Measurements from ENCODE around the gene PALM. TPM values are rescaled to one million over a fixed set of nuclear protein-coding genes. Genes with fewer than 3 reads are reported as not detected.

The PALM gene
- total RNA-seq, 1 donor from 2014 or later = 60.0 TPM

GRCh38 chr19:662962-663681, 45.6 kb upstream of the PALM start, which contains the start of gene RNF126:
Gene RNF126 (minus strand): TSS chr19:663214. CDS start chr19:663121, 93 bp downstream.
- Histone ChIP-seq H3K4me2 (ENCODE audit: low read length) (peak within 1 kb of the TSS; percentile 93), H3K4me3 (ENCODE audit: insufficient read depth, low read depth, low read length) (peak within 1 kb of the TSS; percentile 70), H4K20me1 (ENCODE audit: insufficient read depth, low read length) (peaks cover 40% of the 10 kb centered on the region), H3K27ac (ENCODE audit: low read depth, low read length) (peak within 1 kb of the TSS; percentile 78), H3K27me3 (ENCODE audit: insufficient read depth, low read length) (no peaks in the 10 kb centered on the region), H3K79me2 (ENCODE audit: insufficient read depth, low read length) (peaks cover 52% of the 10 kb centered on the region), H3K9ac (ENCODE audit: low read length) (peak within 1 kb of the TSS; percentile 95), H2AFZ (ENCODE audit: low read depth, low read length) (peak within 1 kb of the TSS; percentile 95), H3K36me3 (ENCODE audit: insufficient read depth, low read length) (no peaks in the 10 kb centered on the region), H3K4me1 (ENCODE audit: insufficient read depth, low read length) (peaks cover 30% of the 10 kb centered on the region), H3K9me3 (ENCODE audit: insufficient read depth, low read depth, low read length) (peaks cover 3% of the 10 kb centered on the region)
- no peak for FAIRE-seq
- Mint-ChIP-seq H3K27me3 (ENCODE audit: low read depth, unreplicated experiment) (no peaks in the 10 kb centered on the region), H3K4me3 (ENCODE audit: unreplicated experiment) (peak within 1 kb of the TSS; percentile 90), H3K4me1 (ENCODE audit: low read depth, unreplicated experiment) (peaks cover 5% of the 10 kb centered on the region), H3K9me3 (ENCODE audit: unreplicated experiment) (peaks cover 2% of the 10 kb centered on the region), H3K27ac (ENCODE audit: unreplicated experiment) (peak within 1 kb of the TSS; percentile 81), H3K36me3 (ENCODE audit: low read depth, unreplicated experiment) (peaks cover 4% of the 10 kb centered on the region)
- TF ChIP-seq EZH2 (IDR thresholded peaks at IDR 0.05; ENCODE audit: insufficient read depth, low read length) (no peak), CTCF (IDR thresholded peaks at IDR 0.05; ENCODE audit: insufficient read depth, low read depth, low read length) (no peak)
- DNase-seq (ENCODE audit: low read depth) = peak; percentile 71

- Histone ChIP-seq H3K27ac (ENCODE audit: low read depth, low read length) (peak overlapping the region; percentile 65), H3K27me3 (ENCODE audit: insufficient read depth, low read length) (no peaks in the 10 kb centered on the region), H3K79me2 (ENCODE audit: insufficient read depth, low read length) (peaks cover 46% of the 10 kb centered on the region), H3K4me3 (ENCODE audit: insufficient read depth, low read depth, low read length) (peak overlapping the region; percentile 52), H3K4me1 (ENCODE audit: insufficient read depth, low read length) (peaks cover 30% of the 10 kb centered on the region), H3K9me3 (ENCODE audit: insufficient read depth, low read depth, low read length) (peaks cover 3% of the 10 kb centered on the region), H2AFZ (ENCODE audit: low read depth, low read length) (peak overlapping the region; percentile 95), H4K20me1 (ENCODE audit: insufficient read depth, low read length) (peaks cover 34% of the 10 kb centered on the region), H3K4me2 (ENCODE audit: low read length) (peak overlapping the region; percentile 91), H3K9ac (ENCODE audit: low read length) (peak overlapping the region; percentile 81), H3K36me3 (ENCODE audit: insufficient read depth, low read length) (no peaks in the 10 kb centered on the region)
- FAIRE-seq = no peak
- Mint-ChIP-seq H3K27me3 (ENCODE audit: low read depth, unreplicated experiment) (no peaks in the 10 kb centered on the region), H3K9me3 (ENCODE audit: unreplicated experiment) (peaks cover 5% of the 10 kb centered on the region), H3K36me3 (ENCODE audit: low read depth, unreplicated experiment) (peaks cover 5% of the 10 kb centered on the region), H3K4me1 (ENCODE audit: low read depth, unreplicated experiment) (peaks cover 5% of the 10 kb centered on the region), H3K27ac (ENCODE audit: unreplicated experiment) (peak overlapping the region; percentile 28), H3K4me3 (ENCODE audit: unreplicated experiment) (peak overlapping the region; percentile 79)
- TF ChIP-seq CTCF (IDR thresholded peaks at IDR 0.05; ENCODE audit: insufficient read depth, low read depth, low read length) (no peak), EZH2 (IDR thresholded peaks at IDR 0.05; ENCODE audit: insufficient read depth, low read length) (no peak)
- peak; percentile 16 for DNase-seq (ENCODE audit: low read depth)
Observed at GRCh38 chr19:663682-664117, 45.0 kb upstream of the PALM start.
